Gastrocnemius medialis (tissue), 4 donors: ENCODE measurements around the gene ZDHHC14. TPM values are rescaled to one million over a fixed set of nuclear protein-coding genes. Genes with fewer than 3 reads are reported as not detected.

Source experiments
- ATAC-seq, 2 donors: fragments of 150-250 bp; one replicate each; pipeline ENCODE4 v1.9.1; 2016
- DNase-seq, 2 donors: peaks; one replicate each; pipeline ENCODE4 v3.0.0-alpha.2; 2019
- H3K27ac ChIP-seq, 4 donors: fragments of 200-600 bp; sonication (generic); 1 replicate in 1 of 4; 2 replicates in 3 of 4; pipeline ENCODE4 v1.5.1; 2016 to 2018; ENCODE audit warnings: mild to moderate bottlenecking in 2 of 4, moderate library complexity in 1 of 4
- H3K27me3 ChIP-seq, 3 donors: fragments of 200-600 bp; sonication (generic) in 2 of 3; 1 replicate in 1 of 3; 2 replicates in 2 of 3; pipeline versions ENCODE4 v1.5.1 to v1.6.0; 2016 to 2019; ENCODE audit warnings: mild to moderate bottlenecking in 1 of 3, moderate library complexity in 1 of 3
- H3K36me3 ChIP-seq, 2 donors: fragments of 200-600 bp; sonication (generic) in 1 of 2; one replicate each; pipeline ENCODE4 v1.5.1; 2017 to 2018
- H3K4me1 ChIP-seq, 2 donors: fragments of 200-600 bp; sonication (generic) in 1 of 2; one replicate each; pipeline ENCODE4 v1.5.1; 2016 to 2017; ENCODE audit warnings: mild to moderate bottlenecking in 2 of 2
- H3K4me3 ChIP-seq, 4 donors: fragments of 200-600 bp; sonication (generic) in 3 of 4; 1 replicate in 1 of 4; 2 replicates in 3 of 4; pipeline ENCODE4 v1.5.1; 2016 to 2019; ENCODE audit warnings: mild to moderate bottlenecking in 2 of 4
- H3K9me3 ChIP-seq, 3 donors: fragments of 200-600 bp; sonication (generic) in 2 of 3; 1 replicate in 1 of 3; 2 replicates in 2 of 3; pipeline ENCODE4 v1.5.1; 2016 to 2019
- CTCF ChIP-seq, 5 experiments: fragments of 450-650 bp in 3 of 5; fragments of 200-600 bp in 2 of 5; sonication (generic) in 2 of 5; IDR thresholded peaks in 4 of 5; conservative IDR thresholded peaks in 1 of 5; 1 replicate in 4 of 5; 2 replicates in 1 of 5; pipeline ENCODE4 v1.5.1; 2016 to 2019; ENCODE audit warnings: antibody characterized with exemption in 5 of 5, mild to moderate bottlenecking in 3 of 5, moderate library complexity in 3 of 5
- POLR2A ChIP-seq, 2 donors: fragments of 450-650 bp; IDR thresholded peaks; one replicate each; pipeline ENCODE4 v1.6.1; 2017; ENCODE audit warnings: antibody characterized with exemption in 2 of 2, mild to moderate bottlenecking in 2 of 2, moderate library complexity in 2 of 2
- in situ Hi-C, 4 donors: fragments of 200-750 bp; cut with MboI; loops; one replicate each; pipeline versions ENCODE4 v1.15.0 to v1.8.0; 2017; ENCODE audit warnings: low sequenced_read_pairs in 4 of 4
- intact Hi-C: fragments of 100-400 bp; cut with DNase I; formaldehyde crosslinking; loops from one replicate; pipeline ENCODE4 v1.15.1; 2023; ENCODE audit warnings: low total_unique reads
- total RNA-seq, 4 donors: library from RNA; depleted of rRNA; stranded (reverse); fragments of >200 nt; gene quantifications; one replicate each; pipeline versions ENCODE4 v1.1.0 to v1.2.3, GENCODE V29; 2016

ZDHHC14 gene
- total RNA-seq = 1 to 10 TPM; 3.7 to 7.7 (median 5.9) TPM

- no peak for TF ChIP-seq CTCF (IDR thresholded peaks at IDR 0.05 in 4 of 5, conservative IDR thresholded peaks at IDR 0.05 in 1 of 5)
- TF ChIP-seq POLR2A (IDR thresholded peaks at IDR 0.05) = peak; percentile 89 to 90
- Histone ChIP-seq H3K27ac (peak within 1 kb of the TSS; percentile 97 to 98 (median 98)), H3K4me1 (peaks cover 14 to 16% of the 10 kb centered on the region in 2 donors), H3K27me3 (no peaks in the 10 kb centered on the region), H3K9me3 (no peaks in the 10 kb centered on the region), H3K4me3 (peak within 1 kb of the TSS; percentile 91 to 99 (median 96)), H3K36me3 (no peaks in the 10 kb centered on the region)
- in situ Hi-C loops (loop anchor here in 2 of 4 donors (25.0 kb wide), 1 partner anchor 206 kb away; no protein-coding TSS in a partner anchor), intact Hi-C loops (loop anchor here (1.0 to 5.0 kb wide), 6 partner anchors 51 to 196 kb away; partner anchors contain the start of gene TMEM242)
- DNase-seq (peak; percentile 80), ATAC-seq (peak; percentile 81)
Observed at GRCh38 chr6:157380779-157381561, at the start of gene ZDHHC14. ZDHHC14 (plus strand) TSS chr6:157381190.

DNA sequence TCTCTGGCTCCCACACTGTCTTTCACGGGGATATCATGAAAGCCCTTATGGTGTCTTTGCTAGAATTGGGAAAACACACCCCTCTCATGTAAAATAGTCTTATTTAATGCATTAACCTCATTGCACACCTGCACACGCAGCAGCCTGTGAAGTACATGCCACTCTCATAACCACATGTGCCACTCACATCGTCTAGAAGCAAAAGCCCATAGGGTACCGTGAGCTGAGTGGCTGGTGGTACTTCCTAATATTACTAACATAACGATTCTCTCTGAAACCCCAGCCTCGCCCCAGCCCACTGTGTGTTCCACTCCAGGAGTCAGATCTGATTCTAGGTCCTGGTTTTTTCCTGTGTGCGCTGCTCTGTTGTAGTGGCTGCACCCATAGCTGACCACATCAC lies 48.2 kb upstream of the ZDHHC14 start:
- intact Hi-C loops (no loop called here), in situ Hi-C loops (loop anchor here in 1 of 4 donors (5.0 kb wide), 1 partner anchor 44 kb away; no protein-coding TSS in a partner anchor)
- Histone ChIP-seq H3K36me3 (no peaks in the 10 kb centered on the region), H3K27ac (no peak overlapping the region), H3K4me3 (no peak overlapping the region), H3K4me1 (peaks cover 0 to 10% of the 10 kb centered on the region in 2 donors), H3K9me3 (no peaks in the 10 kb centered on the region), H3K27me3 (no peaks in the 10 kb centered on the region)
- no peak for TF ChIP-seq POLR2A (IDR thresholded peaks at IDR 0.05)
- TF ChIP-seq CTCF (IDR thresholded peaks at IDR 0.05 in 4 of 5, conservative IDR thresholded peaks at IDR 0.05 in 1 of 5) = no peak
- DNase-seq = no peak
- no peak for ATAC-seq

- no peak for ATAC-seq
- intact Hi-C loops (no loop called here), in situ Hi-C loops (loop anchor here in 1 of 4 donors (5.0 kb wide), 1 partner anchor 44 kb away; no protein-coding TSS in a partner anchor)
- Histone ChIP-seq H3K9me3 (no peaks in the 10 kb centered on the region), H3K4me1 (peaks cover 0 to 3% of the 10 kb centered on the region in 2 donors), H3K36me3 (no peaks in the 10 kb centered on the region), H3K27me3 (no peaks in the 10 kb centered on the region), H3K4me3 (no peak overlapping the region), H3K27ac (no peak overlapping the region)
- no peak for DNase-seq
- TF ChIP-seq CTCF (IDR thresholded peaks at IDR 0.05 in 4 of 5, conservative IDR thresholded peaks at IDR 0.05 in 1 of 5) (no peak), POLR2A (IDR thresholded peaks at IDR 0.05) (no peak)
Observed at GRCh38 chr6:157333537-157333936, 47.5 kb upstream of the ZDHHC14 start.

GRCh38 chr6:157333956-157334355 lies 47.0 kb upstream of the ZDHHC14 start:
- ATAC-seq = no peak
- TF ChIP-seq POLR2A (IDR thresholded peaks at IDR 0.05) (no peak), CTCF (IDR thresholded peaks at IDR 0.05 in 4 of 5, conservative IDR thresholded peaks at IDR 0.05 in 1 of 5) (no peak)
- in situ Hi-C loops (loop anchor here in 1 of 4 donors (5.0 kb wide), 1 partner anchor 43 kb away; no protein-coding TSS in a partner anchor), intact Hi-C loops (no loop called here)
- no peaks in the 10 kb centered on the region for H3K27me3 ChIP-seq
- H3K27ac ChIP-seq = no peak overlapping the region
- H3K4me1 ChIP-seq = no peaks in the 10 kb centered on the region
- H3K36me3 ChIP-seq = no peaks in the 10 kb centered on the region
- no peak overlapping the region for H3K4me3 ChIP-seq
- no peak for DNase-seq
- no peaks in the 10 kb centered on the region for H3K9me3 ChIP-seq
